ENCODE measurements around the gene SAG. TPM values are rescaled to one million over a fixed set of nuclear protein-coding genes. Genes with fewer than 3 reads are reported as not detected.

SAG gene
- total and polyA plus RNA-seq, 2 of the 13 experiments (the other 11 are each of a cell fraction or from before 2014, with no cell fraction given) = not detected

DNA sequence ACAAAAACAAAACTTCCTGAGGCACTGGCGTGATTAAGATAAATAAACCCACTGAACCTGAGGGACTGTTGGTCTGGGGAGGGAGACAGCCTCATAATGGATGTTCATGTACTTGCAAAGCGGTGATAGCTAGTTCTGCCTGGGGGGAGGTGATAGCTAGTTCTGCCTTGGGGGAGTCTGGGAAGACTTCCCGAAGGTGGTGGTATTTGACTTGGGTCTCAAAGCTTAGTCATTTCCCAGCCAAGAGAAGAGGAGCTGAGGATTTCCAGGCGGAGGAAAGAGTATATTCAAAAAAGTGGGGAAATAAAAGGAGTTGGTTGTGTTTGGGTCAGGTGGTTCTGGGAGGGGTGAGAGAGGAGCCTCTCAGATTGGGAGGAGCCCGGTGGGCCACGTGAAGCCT, 71.4 kb downstream of the SAG start (continued):
- TF ChIP-seq, protein P1, sequence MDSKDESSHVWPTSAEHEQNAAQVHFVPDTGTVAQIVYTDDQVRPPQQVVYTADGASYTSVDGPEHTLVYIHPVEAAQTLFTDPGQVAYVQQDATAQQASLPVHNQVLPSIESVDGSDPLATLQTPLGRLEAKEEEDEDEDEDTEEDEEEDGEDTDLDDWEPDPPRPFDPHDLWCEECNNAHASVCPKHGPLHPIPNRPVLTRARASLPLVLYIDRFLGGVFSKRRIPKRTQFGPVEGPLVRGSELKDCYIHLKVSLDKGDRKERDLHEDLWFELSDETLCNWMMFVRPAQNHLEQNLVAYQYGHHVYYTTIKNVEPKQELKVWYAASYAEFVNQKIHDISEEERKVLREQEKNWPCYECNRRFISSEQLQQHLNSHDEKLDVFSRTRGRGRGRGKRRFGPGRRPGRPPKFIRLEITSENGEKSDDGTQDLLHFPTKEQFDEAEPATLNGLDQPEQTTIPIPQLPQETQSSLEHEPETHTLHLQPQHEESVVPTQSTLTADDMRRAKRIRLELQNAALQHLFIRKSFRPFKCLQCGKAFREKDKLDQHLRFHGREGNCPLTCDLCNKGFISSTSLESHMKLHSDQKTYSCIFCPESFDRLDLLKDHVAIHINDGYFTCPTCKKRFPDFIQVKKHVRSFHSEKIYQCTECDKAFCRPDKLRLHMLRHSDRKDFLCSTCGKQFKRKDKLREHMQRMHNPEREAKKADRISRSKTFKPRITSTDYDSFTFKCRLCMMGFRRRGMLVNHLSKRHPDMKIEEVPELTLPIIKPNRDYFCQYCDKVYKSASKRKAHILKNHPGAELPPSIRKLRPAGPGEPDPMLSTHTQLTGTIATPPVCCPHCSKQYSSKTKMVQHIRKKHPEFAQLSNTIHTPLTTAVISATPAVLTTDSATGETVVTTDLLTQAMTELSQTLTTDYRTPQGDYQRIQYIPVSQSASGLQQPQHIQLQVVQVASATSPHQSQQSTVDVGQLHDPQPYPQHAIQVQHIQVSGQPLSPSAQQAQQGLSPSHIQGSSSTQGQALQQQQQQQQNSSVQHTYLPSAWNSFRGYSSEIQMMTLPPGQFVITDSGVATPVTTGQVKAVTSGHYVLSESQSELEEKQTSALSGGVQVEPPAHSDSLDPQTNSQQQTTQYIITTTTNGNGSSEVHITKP (CRISPR knock-in tag; IDR thresholded peaks at IDR 0.05; ENCODE audit: low read depth) = no peak
- TF ChIP-seq, protein P2, sequence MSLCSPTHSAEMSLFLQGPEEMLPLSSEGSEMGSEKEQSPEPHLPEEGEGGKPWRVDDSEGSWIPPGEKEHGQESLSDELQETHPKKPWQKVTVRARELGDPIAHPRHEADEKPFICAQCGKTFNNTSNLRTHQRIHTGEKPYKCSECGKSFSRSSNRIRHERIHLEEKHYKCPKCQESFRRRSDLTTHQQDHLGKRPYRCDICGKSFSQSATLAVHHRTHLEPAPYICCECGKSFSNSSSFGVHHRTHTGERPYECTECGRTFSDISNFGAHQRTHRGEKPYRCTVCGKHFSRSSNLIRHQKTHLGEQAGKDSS (CRISPR knock-in tag; IDR thresholded peaks at IDR 0.05; ENCODE audit: borderline replicate concordance, low read depth) = no peak
- TF ChIP-seq, protein P3, sequence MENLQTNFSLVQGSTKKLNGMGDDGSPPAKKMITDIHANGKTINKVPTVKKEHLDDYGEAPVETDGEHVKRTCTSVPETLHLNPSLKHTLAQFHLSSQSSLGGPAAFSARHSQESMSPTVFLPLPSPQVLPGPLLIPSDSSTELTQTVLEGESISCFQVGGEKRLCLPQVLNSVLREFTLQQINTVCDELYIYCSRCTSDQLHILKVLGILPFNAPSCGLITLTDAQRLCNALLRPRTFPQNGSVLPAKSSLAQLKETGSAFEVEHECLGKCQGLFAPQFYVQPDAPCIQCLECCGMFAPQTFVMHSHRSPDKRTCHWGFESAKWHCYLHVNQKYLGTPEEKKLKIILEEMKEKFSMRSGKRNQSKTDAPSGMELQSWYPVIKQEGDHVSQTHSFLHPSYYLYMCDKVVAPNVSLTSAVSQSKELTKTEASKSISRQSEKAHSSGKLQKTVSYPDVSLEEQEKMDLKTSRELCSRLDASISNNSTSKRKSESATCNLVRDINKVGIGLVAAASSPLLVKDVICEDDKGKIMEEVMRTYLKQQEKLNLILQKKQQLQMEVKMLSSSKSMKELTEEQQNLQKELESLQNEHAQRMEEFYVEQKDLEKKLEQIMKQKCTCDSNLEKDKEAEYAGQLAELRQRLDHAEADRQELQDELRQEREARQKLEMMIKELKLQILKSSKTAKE (CRISPR knock-in tag; IDR thresholded peaks at IDR 0.05; ENCODE audit: borderline replicate concordance) = no peak
- no peak for TF ChIP-seq KLF15 (CRISPR knock-in tag; IDR thresholded peaks at IDR 0.05; ENCODE audit: borderline replicate concordance)
- TF ChIP-seq ZFP36 (IDR thresholded peaks at IDR 0.05; ENCODE audit: borderline replicate concordance, low read depth, low read length, partially characterized antibody) = no peak
- TF ChIP-seq, protein P4, sequence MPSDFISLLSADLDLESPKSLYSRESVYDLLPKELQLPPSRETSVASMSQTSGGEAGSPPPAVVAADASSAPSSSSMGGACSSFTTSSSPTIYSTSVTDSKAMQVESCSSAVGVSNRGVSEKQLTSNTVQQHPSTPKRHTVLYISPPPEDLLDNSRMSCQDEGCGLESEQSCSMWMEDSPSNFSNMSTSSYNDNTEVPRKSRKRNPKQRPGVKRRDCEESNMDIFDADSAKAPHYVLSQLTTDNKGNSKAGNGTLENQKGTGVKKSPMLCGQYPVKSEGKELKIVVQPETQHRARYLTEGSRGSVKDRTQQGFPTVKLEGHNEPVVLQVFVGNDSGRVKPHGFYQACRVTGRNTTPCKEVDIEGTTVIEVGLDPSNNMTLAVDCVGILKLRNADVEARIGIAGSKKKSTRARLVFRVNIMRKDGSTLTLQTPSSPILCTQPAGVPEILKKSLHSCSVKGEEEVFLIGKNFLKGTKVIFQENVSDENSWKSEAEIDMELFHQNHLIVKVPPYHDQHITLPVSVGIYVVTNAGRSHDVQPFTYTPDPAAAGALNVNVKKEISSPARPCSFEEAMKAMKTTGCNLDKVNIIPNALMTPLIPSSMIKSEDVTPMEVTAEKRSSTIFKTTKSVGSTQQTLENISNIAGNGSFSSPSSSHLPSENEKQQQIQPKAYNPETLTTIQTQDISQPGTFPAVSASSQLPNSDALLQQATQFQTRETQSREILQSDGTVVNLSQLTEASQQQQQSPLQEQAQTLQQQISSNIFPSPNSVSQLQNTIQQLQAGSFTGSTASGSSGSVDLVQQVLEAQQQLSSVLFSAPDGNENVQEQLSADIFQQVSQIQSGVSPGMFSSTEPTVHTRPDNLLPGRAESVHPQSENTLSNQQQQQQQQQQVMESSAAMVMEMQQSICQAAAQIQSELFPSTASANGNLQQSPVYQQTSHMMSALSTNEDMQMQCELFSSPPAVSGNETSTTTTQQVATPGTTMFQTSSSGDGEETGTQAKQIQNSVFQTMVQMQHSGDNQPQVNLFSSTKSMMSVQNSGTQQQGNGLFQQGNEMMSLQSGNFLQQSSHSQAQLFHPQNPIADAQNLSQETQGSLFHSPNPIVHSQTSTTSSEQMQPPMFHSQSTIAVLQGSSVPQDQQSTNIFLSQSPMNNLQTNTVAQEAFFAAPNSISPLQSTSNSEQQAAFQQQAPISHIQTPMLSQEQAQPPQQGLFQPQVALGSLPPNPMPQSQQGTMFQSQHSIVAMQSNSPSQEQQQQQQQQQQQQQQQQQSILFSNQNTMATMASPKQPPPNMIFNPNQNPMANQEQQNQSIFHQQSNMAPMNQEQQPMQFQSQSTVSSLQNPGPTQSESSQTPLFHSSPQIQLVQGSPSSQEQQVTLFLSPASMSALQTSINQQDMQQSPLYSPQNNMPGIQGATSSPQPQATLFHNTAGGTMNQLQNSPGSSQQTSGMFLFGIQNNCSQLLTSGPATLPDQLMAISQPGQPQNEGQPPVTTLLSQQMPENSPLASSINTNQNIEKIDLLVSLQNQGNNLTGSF (CRISPR knock-in tag; IDR thresholded peaks at IDR 0.05) = no peak
- TF ChIP-seq RNF2 (conservative IDR thresholded peaks at IDR 0.05; ENCODE audit: low read depth) = no peak
- no peak for TF ChIP-seq ZFP62 (CRISPR knock-in tag; IDR thresholded peaks at IDR 0.05)
- TF ChIP-seq ZFP37 (CRISPR knock-in tag; IDR thresholded peaks at IDR 0.05; ENCODE audit: borderline replicate concordance) = no peak
- TF ChIP-seq ZNF350 (CRISPR knock-in tag; IDR thresholded peaks at IDR 0.05; ENCODE audit: borderline replicate concordance, low read depth) = no peak
